SK-N-SH treated with all-trans-retinoic acid at 6 μM for 48 hours (cell line): ENCODE measurements around the gene SERPINB6.

Experiments used
- ARNTL ChIP-seq: fragments of 450-650 bp; formaldehyde crosslinking; IDR thresholded peaks from 2 replicates; pipeline ENCODE4 v1.5.0; 2020; ENCODE audit warnings: low read depth, mild to moderate bottlenecking, moderate library complexity, borderline replicate concordance
- CREB5 ChIP-seq: fragments of 250-450 bp; sonication (Bioruptor Pico); IDR thresholded peaks from 2 replicates; pipeline ENCODE4 v1.5.1; 2020; ENCODE audit warnings: low read depth, mild to moderate bottlenecking, moderate library complexity
- CSDC2 ChIP-seq: fragments of 250-450 bp; sonication (Bioruptor Pico); IDR thresholded peaks from 2 replicates; pipeline ENCODE4 v1.5.0; 2020; ENCODE audit warnings: mild to moderate bottlenecking, moderate library complexity
- CSRNP3 ChIP-seq: fragments of 250-450 bp; sonication (Bioruptor Pico); IDR thresholded peaks from 2 replicates; pipeline ENCODE4 v1.5.1; 2021; ENCODE audit warnings: mild to moderate bottlenecking, moderate library complexity
- RARB ChIP-seq: fragments of 250-450 bp; sonication (Bioruptor Pico); IDR thresholded peaks from 2 replicates; pipeline ENCODE4 v1.8.0; 2021; ENCODE audit warnings: mild to moderate bottlenecking, moderate library complexity
- SNAI2 ChIP-seq: fragments of 250-450 bp; sonication (Bioruptor Pico); IDR thresholded peaks from 2 replicates; pipeline ENCODE4 v1.5.0; 2020; ENCODE audit warnings: mild to moderate bottlenecking, moderate library complexity
- TCF4 ChIP-seq: fragments of 250-450 bp; sonication (Bioruptor Pico); IDR thresholded peaks from 2 replicates; pipeline ENCODE4 v1.8.0; 2021; ENCODE audit warnings: mild to moderate bottlenecking, moderate library complexity, borderline replicate concordance
- ZC3H10 ChIP-seq: fragments of 250-450 bp; sonication (Bioruptor Pico); IDR thresholded peaks from 2 replicates; pipeline ENCODE4 v1.5.1; 2021; ENCODE audit warnings: mild to moderate bottlenecking, moderate library complexity
- ZNF565 ChIP-seq: fragments of 450-650 bp; formaldehyde crosslinking; conservative IDR thresholded peaks from 2 replicates; pipeline ENCODE4 v1.5.0; 2020; ENCODE audit warnings: low read depth, mild to moderate bottlenecking, moderate library complexity
- ZNF8 ChIP-seq: fragments of 450-650 bp; formaldehyde crosslinking; IDR thresholded peaks from 2 replicates; pipeline ENCODE4 v1.5.0; 2020; ENCODE audit warnings: mild to moderate bottlenecking, moderate library complexity
- TF ChIP-seq, protein P1 (sequence below): fragments of 250-450 bp; sonication (Bioruptor Pico); IDR thresholded peaks from 2 replicates; pipeline ENCODE4 v1.8.0; 2020; ENCODE audit warnings: mild to moderate bottlenecking, moderate library complexity, borderline replicate concordance

DNA sequence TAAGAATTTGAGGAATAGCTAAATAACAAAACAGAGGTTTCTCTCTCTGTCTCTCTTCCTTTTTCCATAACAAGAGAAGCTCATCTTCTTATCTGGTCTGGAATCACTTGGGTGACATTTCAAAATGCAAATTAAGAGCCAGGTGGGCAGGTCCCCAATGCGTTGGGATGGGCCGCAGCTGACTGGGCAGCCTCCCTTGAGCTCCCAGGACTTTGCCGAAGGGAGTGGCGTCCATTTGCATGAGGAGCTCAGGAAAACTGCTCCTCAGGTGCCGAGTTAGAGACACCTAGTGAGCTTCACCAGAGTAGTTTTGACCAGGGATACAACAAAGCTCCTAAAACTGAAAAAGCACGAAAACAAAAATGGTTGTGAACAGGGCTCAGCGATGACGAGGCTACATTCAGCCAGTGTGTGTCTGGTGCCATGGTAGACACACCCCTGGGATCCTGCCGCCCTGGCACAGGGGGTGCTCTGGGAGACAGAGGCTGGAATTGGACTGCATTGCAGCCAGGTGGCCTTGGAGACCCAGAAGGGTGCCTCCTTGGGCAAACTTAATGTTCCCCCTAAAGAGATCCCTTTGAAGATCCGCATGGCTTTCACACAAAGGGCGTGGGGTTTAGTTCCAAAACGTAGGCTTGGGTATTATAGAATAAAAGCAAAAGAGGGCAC, 13.5 kb upstream of the SERPINB6 start:
- TF ChIP-seq ZNF565 (no peak), CREB5 (CRISPR knock-in tag) (no peak), ARNTL (CRISPR knock-in tag) (no peak), RARB (CRISPR knock-in tag) (no peak), ZNF8 (CRISPR knock-in tag) (no peak), CSDC2 (CRISPR knock-in tag) (no peak), CSRNP3 (CRISPR knock-in tag) (no peak), SNAI2 (CRISPR knock-in tag) (no peak), ZC3H10 (CRISPR knock-in tag) (no peak), TCF4 (no peak)
- TF ChIP-seq, protein P1, sequence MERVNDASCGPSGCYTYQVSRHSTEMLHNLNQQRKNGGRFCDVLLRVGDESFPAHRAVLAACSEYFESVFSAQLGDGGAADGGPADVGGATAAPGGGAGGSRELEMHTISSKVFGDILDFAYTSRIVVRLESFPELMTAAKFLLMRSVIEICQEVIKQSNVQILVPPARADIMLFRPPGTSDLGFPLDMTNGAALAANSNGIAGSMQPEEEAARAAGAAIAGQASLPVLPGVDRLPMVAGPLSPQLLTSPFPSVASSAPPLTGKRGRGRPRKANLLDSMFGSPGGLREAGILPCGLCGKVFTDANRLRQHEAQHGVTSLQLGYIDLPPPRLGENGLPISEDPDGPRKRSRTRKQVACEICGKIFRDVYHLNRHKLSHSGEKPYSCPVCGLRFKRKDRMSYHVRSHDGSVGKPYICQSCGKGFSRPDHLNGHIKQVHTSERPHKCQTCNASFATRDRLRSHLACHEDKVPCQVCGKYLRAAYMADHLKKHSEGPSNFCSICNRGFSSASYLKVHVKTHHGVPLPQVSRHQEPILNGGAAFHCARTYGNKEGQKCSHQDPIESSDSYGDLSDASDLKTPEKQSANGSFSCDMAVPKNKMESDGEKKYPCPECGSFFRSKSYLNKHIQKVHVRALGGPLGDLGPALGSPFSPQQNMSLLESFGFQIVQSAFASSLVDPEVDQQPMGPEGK (CRISPR knock-in tag) = no peak
